ENCODE data around the gene KAT6B. TPM values are rescaled to one million over a fixed set of nuclear protein-coding genes. Genes with fewer than 3 reads are reported as not detected.
"Not testable (repeated sequence)": the region's sequence is repeated elsewhere in the genome, so short reads cannot be mapped to it uniquely, and the experiment has no call there.

Gene KAT6B
- total and polyA plus RNA-seq, 2 experiments from 2014 or later: 32.0 to 43.9 TPM

GRCh38 chr10:75048669-75049098, 222.3 kb downstream of the KAT6B start:
- H3K27me3 ChIP-seq: peaks cover 8% of the 10 kb centered on the region
- no peak overlapping the region for H3K4me3 ChIP-seq
- no peaks in the 10 kb centered on the region for H3K36me3 ChIP-seq
- no peak for TF ChIP-seq CTCF (IDR thresholded peaks at IDR 0.05; ENCODE audit: low read depth, low read length)
- peaks cover 11% of the 10 kb centered on the region for H3K4me1 ChIP-seq (ENCODE audit: low read depth)
- H3K9me3 ChIP-seq (ENCODE audit: low read depth): no peaks in the 10 kb centered on the region
- DNase-seq (ENCODE audit: low read depth in 1 of 2, low spot score in 1 of 2): peak in 1 of 2 donors; percentile 36
- H3K27ac ChIP-seq: no peak overlapping the region

GRCh38 chr10:75049316-75050148, 223.1 kb downstream of the KAT6B start:
- TF ChIP-seq CTCF (IDR thresholded peaks at IDR 0.05; ENCODE audit: low read depth, low read length): no peak
- no peak overlapping the region for H3K4me3 ChIP-seq

GRCh38 chr10:75050149-75050919, 223.9 kb downstream of the KAT6B start:
- H3K27ac ChIP-seq: no peak overlapping the region

More at GRCh38 chr10:75049316-75050148, 223.1 kb downstream of the KAT6B start:
- Histone ChIP-seq H3K4me1 (ENCODE audit: low read depth) (peaks cover 11% of the 10 kb centered on the region), H3K27ac (no peak overlapping the region), H3K36me3 (no peaks in the 10 kb centered on the region), H3K9me3 (ENCODE audit: low read depth) (no peaks in the 10 kb centered on the region), H3K27me3 (peaks cover 3% of the 10 kb centered on the region)
- peak; percentile 34 to 43 for DNase-seq (ENCODE audit: low read depth in 1 of 2, low spot score in 1 of 2)

GRCh38 chr10:75051308-75051707, 224.9 kb downstream of the KAT6B start:
- Histone ChIP-seq H3K27ac (no peak overlapping the region), H3K36me3 (no peaks in the 10 kb centered on the region), H3K9me3 (ENCODE audit: low read depth) (no peaks in the 10 kb centered on the region), H3K27me3 (peaks cover 6% of the 10 kb centered on the region), H3K4me3 (no peak overlapping the region), H3K4me1 (ENCODE audit: low read depth) (peaks cover 11% of the 10 kb centered on the region)
- no peak for TF ChIP-seq CTCF (IDR thresholded peaks at IDR 0.05; ENCODE audit: low read depth, low read length)
- no peak for DNase-seq (ENCODE audit: low read depth in 1 of 2, low spot score in 1 of 2)

More at GRCh38 chr10:75050149-75050919, 223.9 kb downstream of the KAT6B start:
- H3K27me3 ChIP-seq: peaks cover 4% of the 10 kb centered on the region
- no peaks in the 10 kb centered on the region for H3K9me3 ChIP-seq (ENCODE audit: low read depth)
- H3K4me3 ChIP-seq: no peak overlapping the region
- peaks cover 11% of the 10 kb centered on the region for H3K4me1 ChIP-seq (ENCODE audit: low read depth)
- no peak for TF ChIP-seq CTCF (IDR thresholded peaks at IDR 0.05; ENCODE audit: low read depth, low read length)
- H3K36me3 ChIP-seq: no peaks in the 10 kb centered on the region
- DNase-seq (ENCODE audit: low read depth in 1 of 2, low spot score in 1 of 2): no peak

GRCh38 chr10:75055896-75056406, 229.6 kb downstream of the KAT6B start:
- H3K9me3 ChIP-seq (ENCODE audit: low read depth); H3K36me3 ChIP-seq; H3K27ac ChIP-seq; DNase-seq (ENCODE audit: low read depth in 1 of 2, low spot score in 1 of 2); H3K4me3 ChIP-seq; H3K27me3 ChIP-seq; H3K4me1 ChIP-seq (ENCODE audit: low read depth): not testable (repeated sequence)
